ENCODE results near the gene CELF2.

Gene CELF2

GRCh38 chr10:10993785-10994184 lies 23.9 kb upstream of the CELF2 start:
- ChIA-PET CTCF (interaction anchor here (0.7 to 1.1 kb wide), 2 partner anchors 12 to 350 kb away, joined by 3 to 5 read pairs; no protein-coding TSS in a partner anchor), POLR2A (no interaction called here)
- peaks cover 11% of the 10 kb centered on the region for H3K4me1 ChIP-seq (ENCODE audit: control insufficient read depth, insufficient read depth, low read length)
- H3K36me3 ChIP-seq (ENCODE audit: control insufficient read depth in 2 of 2, insufficient read depth in 1 of 2, low read length in 2 of 2): no peaks in the 10 kb centered on the region
- H3K27ac ChIP-seq (ENCODE audit: extremely low read depth, low read depth, low read length): no peak overlapping the region
- no peak overlapping the region for H3K4me3 ChIP-seq (ENCODE audit: low read depth, low read length)
- H3K9me3 ChIP-seq (ENCODE audit: control insufficient read depth, insufficient read depth, low read depth, low read length): no peaks in the 10 kb centered on the region
- no peak for TF ChIP-seq REPIN1 (tag by site-specific recombination; IDR thresholded peaks at IDR 0.05; ENCODE audit: low read depth)
- peak; percentile 91 for TF ChIP-seq ZNF548 (tag by site-specific recombination; IDR thresholded peaks at IDR 0.05)

GRCh38 chr10:10994360-10994759 lies 23.3 kb upstream of the CELF2 start:
- Histone ChIP-seq H3K9me3 (ENCODE audit: control insufficient read depth, insufficient read depth, low read depth, low read length) (no peaks in the 10 kb centered on the region), H3K36me3 (ENCODE audit: control insufficient read depth in 2 of 2, insufficient read depth in 1 of 2, low read length in 2 of 2) (no peaks in the 10 kb centered on the region), H3K4me1 (ENCODE audit: control insufficient read depth, insufficient read depth, low read length) (peaks cover 7% of the 10 kb centered on the region; the same call in 1 of the 2 replicates), H3K27ac (ENCODE audit: extremely low read depth, low read depth, low read length) (no peak overlapping the region), H3K4me3 (ENCODE audit: low read depth, low read length) (no peak overlapping the region)
- POLR2A ChIA-PET: no interaction called here
- TF ChIP-seq ZNF610 (tag by site-specific recombination; IDR thresholded peaks at IDR 0.05; ENCODE audit: borderline replicate concordance) (peak; percentile 99), ZNF133 (tag by site-specific recombination; IDR thresholded peaks at IDR 0.05) (no peak), ZSCAN16 (tag by site-specific recombination; IDR thresholded peaks at IDR 0.05) (no peak), ZNF521 (tag by site-specific recombination; IDR thresholded peaks at IDR 0.05) (no peak), ZFP37 (tag by site-specific recombination; IDR thresholded peaks at IDR 0.05) (no peak), KLF9 (tag by site-specific recombination; IDR thresholded peaks at IDR 0.05; ENCODE audit: low read depth) (no peak), SCRT2 (tag by site-specific recombination; IDR thresholded peaks at IDR 0.05) (0 out of 2 replicates have a peak, but pooled peaks have one; percentile 9), MYNN (tag by site-specific recombination; IDR thresholded peaks at IDR 0.05; ENCODE audit: borderline replicate concordance) (no peak), ZFP41 (tag by site-specific recombination; IDR thresholded peaks at IDR 0.05; ENCODE audit: borderline replicate concordance) (no peak), ZNF391 (tag by site-specific recombination; IDR thresholded peaks at IDR 0.05; ENCODE audit: borderline replicate concordance, low read depth) (no peak), ZNF280C (tag by site-specific recombination; IDR thresholded peaks at IDR 0.05) (no peak), ZNF518A (tag by site-specific recombination; conservative IDR thresholded peaks at IDR 0.05; ENCODE audit: low read depth) (no peak), ZNF549 (tag by site-specific recombination; IDR thresholded peaks at IDR 0.05) (no peak)
- TF ChIP-seq, protein P1, sequence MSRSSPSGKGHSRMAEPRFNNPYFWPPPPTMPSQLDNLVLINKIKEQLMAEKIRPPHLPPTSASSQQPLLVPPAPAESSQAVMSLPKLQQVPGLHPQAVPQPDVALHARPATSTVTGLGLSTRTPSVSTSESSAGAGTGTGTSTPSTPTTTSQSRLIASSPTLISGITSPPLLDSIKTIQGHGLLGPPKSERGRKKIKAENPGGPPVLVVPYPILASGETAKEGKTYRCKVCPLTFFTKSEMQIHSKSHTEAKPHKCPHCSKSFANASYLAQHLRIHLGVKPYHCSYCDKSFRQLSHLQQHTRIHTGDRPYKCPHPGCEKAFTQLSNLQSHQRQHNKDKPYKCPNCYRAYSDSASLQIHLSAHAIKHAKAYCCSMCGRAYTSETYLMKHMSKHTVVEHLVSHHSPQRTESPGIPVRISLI (tag by site-specific recombination; IDR thresholded peaks at IDR 0.05): no peak
- TF ChIP-seq, protein P2, sequence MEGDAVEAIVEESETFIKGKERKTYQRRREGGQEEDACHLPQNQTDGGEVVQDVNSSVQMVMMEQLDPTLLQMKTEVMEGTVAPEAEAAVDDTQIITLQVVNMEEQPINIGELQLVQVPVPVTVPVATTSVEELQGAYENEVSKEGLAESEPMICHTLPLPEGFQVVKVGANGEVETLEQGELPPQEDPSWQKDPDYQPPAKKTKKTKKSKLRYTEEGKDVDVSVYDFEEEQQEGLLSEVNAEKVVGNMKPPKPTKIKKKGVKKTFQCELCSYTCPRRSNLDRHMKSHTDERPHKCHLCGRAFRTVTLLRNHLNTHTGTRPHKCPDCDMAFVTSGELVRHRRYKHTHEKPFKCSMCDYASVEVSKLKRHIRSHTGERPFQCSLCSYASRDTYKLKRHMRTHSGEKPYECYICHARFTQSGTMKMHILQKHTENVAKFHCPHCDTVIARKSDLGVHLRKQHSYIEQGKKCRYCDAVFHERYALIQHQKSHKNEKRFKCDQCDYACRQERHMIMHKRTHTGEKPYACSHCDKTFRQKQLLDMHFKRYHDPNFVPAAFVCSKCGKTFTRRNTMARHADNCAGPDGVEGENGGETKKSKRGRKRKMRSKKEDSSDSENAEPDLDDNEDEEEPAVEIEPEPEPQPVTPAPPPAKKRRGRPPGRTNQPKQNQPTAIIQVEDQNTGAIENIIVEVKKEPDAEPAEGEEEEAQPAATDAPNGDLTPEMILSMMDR (tag by site-specific recombination; IDR thresholded peaks at IDR 0.05): no peak
- TF ChIP-seq, protein P3, sequence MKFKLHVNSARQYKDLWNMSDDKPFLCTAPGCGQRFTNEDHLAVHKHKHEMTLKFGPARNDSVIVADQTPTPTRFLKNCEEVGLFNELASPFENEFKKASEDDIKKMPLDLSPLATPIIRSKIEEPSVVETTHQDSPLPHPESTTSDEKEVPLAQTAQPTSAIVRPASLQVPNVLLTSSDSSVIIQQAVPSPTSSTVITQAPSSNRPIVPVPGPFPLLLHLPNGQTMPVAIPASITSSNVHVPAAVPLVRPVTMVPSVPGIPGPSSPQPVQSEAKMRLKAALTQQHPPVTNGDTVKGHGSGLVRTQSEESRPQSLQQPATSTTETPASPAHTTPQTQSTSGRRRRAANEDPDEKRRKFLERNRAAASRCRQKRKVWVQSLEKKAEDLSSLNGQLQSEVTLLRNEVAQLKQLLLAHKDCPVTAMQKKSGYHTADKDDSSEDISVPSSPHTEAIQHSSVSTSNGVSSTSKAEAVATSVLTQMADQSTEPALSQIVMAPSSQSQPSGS (tag by site-specific recombination; IDR thresholded peaks at IDR 0.05; ENCODE audit: low read depth): no peak
- CTCF ChIA-PET: interaction anchor here (1.1 kb wide), 1 partner anchor 11 kb away, joined by 5 read pairs; no protein-coding TSS in a partner anchor
